Loucy (cell line): Measurements from ENCODE around the gene SLC7A11.

Experiments
- H2AFZ ChIP-seq: fragments of 200-600 bp; sonication (generic); 2 replicates; pipeline ENCODE4 v1.6.0; 2016; ENCODE audit warnings: antibody characterized with exemption, mild to moderate bottlenecking, low read length, moderate library complexity
- H3F3A ChIP-seq: fragments of 200-600 bp; 2 replicates; pipeline ENCODE4 v1.6.0; 2016; ENCODE audit warnings: antibody characterized with exemption, low read depth, mild to moderate bottlenecking
- H3K27me3 ChIP-seq: fragments of 200-600 bp; sonication (generic); 2 replicates; pipeline ENCODE4 v1.6.1; 2014; ENCODE audit warnings: low read length, mild to moderate bottlenecking; ENCODE audit not compliant: insufficient read depth, poor library complexity, severe bottlenecking
- H3K36me3 ChIP-seq: fragments of 200-600 bp; sonication (generic); 2 replicates; pipeline ENCODE4 v1.6.1; 2016; ENCODE audit warnings: low read length; ENCODE audit not compliant: insufficient read depth
- H3K4me1 ChIP-seq: fragments of 200-600 bp; sonication (generic); 2 replicates; pipeline ENCODE4 v1.5.1; 2014; ENCODE audit warnings: low read length, mild to moderate bottlenecking; ENCODE audit not compliant: insufficient read depth, poor library complexity, severe bottlenecking
- H3K4me2 ChIP-seq: fragments of 200-600 bp; sonication (generic); 2 replicates; pipeline ENCODE4 v1.6.0; 2014; ENCODE audit warnings: antibody characterized with exemption, low read length, low read depth, mild to moderate bottlenecking; ENCODE audit not compliant: poor library complexity, severe bottlenecking
- H3K4me3 ChIP-seq: fragments of 200-600 bp; sonication (generic); 2 replicates; pipeline ENCODE4 v1.5.1; 2014; ENCODE audit warnings: low read length, mild to moderate bottlenecking, mixed read lengths; ENCODE audit not compliant: poor library complexity, severe bottlenecking
- H3K79me2 ChIP-seq: fragments of 200-600 bp; sonication (generic); 2 replicates; pipeline ENCODE4 v1.6.1; 2014; ENCODE audit warnings: low read length; ENCODE audit not compliant: insufficient read depth
- H3K9ac ChIP-seq: fragments of 200-600 bp; sonication (generic); 2 replicates; pipeline ENCODE4 v1.6.0; 2014; ENCODE audit warnings: mild to moderate bottlenecking, low read depth, low read length, moderate library complexity; ENCODE audit not compliant: poor library complexity, severe bottlenecking
- H3K9me2 ChIP-seq: fragments of 200-600 bp; sonication (generic); replicated peaks from 2 replicates; pipeline ENCODE4 v1.6.1; 2016; ENCODE audit warnings: low read depth, low read length, mixed read lengths
- H3K9me3 ChIP-seq: fragments of 200-600 bp; sonication (generic); 2 replicates; pipeline ENCODE4 v1.6.1; 2014; ENCODE audit warnings: mild to moderate bottlenecking, antibody characterized with exemption, low read length, low read depth; ENCODE audit not compliant: insufficient read depth
- H4K20me1 ChIP-seq: fragments of 200-600 bp; sonication (generic); 2 replicates; pipeline ENCODE4 v1.6.0; 2014; ENCODE audit warnings: antibody characterized with exemption, low read length, mild to moderate bottlenecking; ENCODE audit not compliant: insufficient read depth, poor library complexity, severe bottlenecking
- CTCF ChIP-seq: fragments of 200-600 bp; sonication (generic); conservative IDR thresholded peaks from 2 replicates; pipeline ENCODE4 v1.5.1; 2014; ENCODE audit warnings: mild to moderate bottlenecking, antibody characterized with exemption, low read length
- EZH2phosphoT487 ChIP-seq: fragments of 200-600 bp; IDR thresholded peaks from 2 replicates; pipeline ENCODE4 v1.6.1; 2018; ENCODE audit warnings: antibody characterized with exemption, mild to moderate bottlenecking, moderate library complexity, borderline replicate concordance

SLC7A11 gene

GRCh38 chr4:138181287-138181686 is 60.9 kb downstream of the SLC7A11 start:
- H2AFZ ChIP-seq: no peak overlapping the region
- no peaks in the 10 kb centered on the region for H3F3A ChIP-seq
- H3K4me3 ChIP-seq: no peak overlapping the region
- TF ChIP-seq CTCF (no peak), EZH2phosphoT487 (no peak)
- no peaks in the 10 kb centered on the region for H3K4me1 ChIP-seq
- no peaks in the 10 kb centered on the region for H3K79me2 ChIP-seq
- no peaks in the 10 kb centered on the region for H3K9me3 ChIP-seq
- no peak overlapping the region for H3K4me2 ChIP-seq
- no peaks in the 10 kb centered on the region for H3K9me2 ChIP-seq
- peaks cover 12% of the 10 kb centered on the region; the same call in 1 of the 2 replicates for H3K36me3 ChIP-seq
- no peaks in the 10 kb centered on the region for H3K27me3 ChIP-seq
- no peaks in the 10 kb centered on the region for H4K20me1 ChIP-seq
- H3K9ac ChIP-seq: no peak overlapping the region

GRCh38 chr4:138178566-138178965 is 63.6 kb downstream of the SLC7A11 start:
- Histone ChIP-seq H3K27me3 (no peaks in the 10 kb centered on the region), H3F3A (no peaks in the 10 kb centered on the region), H3K4me1 (no peaks in the 10 kb centered on the region), H3K79me2 (no peaks in the 10 kb centered on the region), H3K9me3 (no peaks in the 10 kb centered on the region), H3K36me3 (peaks cover 12% of the 10 kb centered on the region; the same call in 1 of the 2 replicates), H3K9ac (no peak overlapping the region), H3K9me2 (no peaks in the 10 kb centered on the region), H2AFZ (no peak overlapping the region), H3K4me3 (no peak overlapping the region), H4K20me1 (no peaks in the 10 kb centered on the region), H3K4me2 (no peak overlapping the region)
- TF ChIP-seq CTCF: no peak

GRCh38 chr4:138177278-138177968 is 64.7 kb downstream of the SLC7A11 start:
- Histone ChIP-seq H3K9me2 (no peaks in the 10 kb centered on the region), H3K9ac (no peak overlapping the region), H3K27me3 (no peaks in the 10 kb centered on the region), H3K9me3 (no peaks in the 10 kb centered on the region), H3K4me3 (no peak overlapping the region), H3K79me2 (no peaks in the 10 kb centered on the region), H4K20me1 (no peaks in the 10 kb centered on the region), H2AFZ (no peak overlapping the region), H3F3A (no peaks in the 10 kb centered on the region), H3K4me2 (no peak overlapping the region), H3K4me1 (no peaks in the 10 kb centered on the region), H3K36me3 (peaks cover 12% of the 10 kb centered on the region; the same call in 1 of the 2 replicates)
- TF ChIP-seq CTCF: no peak
